ENCODE data around the gene MAP3K21. TPM values are rescaled to one million over a fixed set of nuclear protein-coding genes. Genes with fewer than 3 reads are reported as not detected.

The MAP3K21 gene
- total RNA-seq, 1 donor from 2014 or later, result 5.4 TPM

- H4K20me1 ChIP-seq (ENCODE audit: low read depth), result no peaks in the 10 kb centered on the region
- H3K27me3 Mint-ChIP-seq (ENCODE audit: insufficient read depth, low read depth), result no peaks in the 10 kb centered on the region
- no peak overlapping the region for H3K4me3 Mint-ChIP-seq
- no peaks in the 10 kb centered on the region for H3K79me2 ChIP-seq (ENCODE audit: low read depth)
- no peak overlapping the region for H3K27ac Mint-ChIP-seq
- TF ChIP-seq, protein P1, sequence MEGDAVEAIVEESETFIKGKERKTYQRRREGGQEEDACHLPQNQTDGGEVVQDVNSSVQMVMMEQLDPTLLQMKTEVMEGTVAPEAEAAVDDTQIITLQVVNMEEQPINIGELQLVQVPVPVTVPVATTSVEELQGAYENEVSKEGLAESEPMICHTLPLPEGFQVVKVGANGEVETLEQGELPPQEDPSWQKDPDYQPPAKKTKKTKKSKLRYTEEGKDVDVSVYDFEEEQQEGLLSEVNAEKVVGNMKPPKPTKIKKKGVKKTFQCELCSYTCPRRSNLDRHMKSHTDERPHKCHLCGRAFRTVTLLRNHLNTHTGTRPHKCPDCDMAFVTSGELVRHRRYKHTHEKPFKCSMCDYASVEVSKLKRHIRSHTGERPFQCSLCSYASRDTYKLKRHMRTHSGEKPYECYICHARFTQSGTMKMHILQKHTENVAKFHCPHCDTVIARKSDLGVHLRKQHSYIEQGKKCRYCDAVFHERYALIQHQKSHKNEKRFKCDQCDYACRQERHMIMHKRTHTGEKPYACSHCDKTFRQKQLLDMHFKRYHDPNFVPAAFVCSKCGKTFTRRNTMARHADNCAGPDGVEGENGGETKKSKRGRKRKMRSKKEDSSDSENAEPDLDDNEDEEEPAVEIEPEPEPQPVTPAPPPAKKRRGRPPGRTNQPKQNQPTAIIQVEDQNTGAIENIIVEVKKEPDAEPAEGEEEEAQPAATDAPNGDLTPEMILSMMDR (IDR thresholded peaks at IDR 0.05), result no peak
- TF ChIP-seq EZH2 (IDR thresholded peaks at IDR 0.05) (no peak), EZH2phosphoT487 (IDR thresholded peaks at IDR 0.05) (no peak)
- no peaks in the 10 kb centered on the region for H3K36me3 Mint-ChIP-seq
- peaks cover 10% of the 10 kb centered on the region for H3K4me1 ChIP-seq
- H3K27me3 ChIP-seq, result no peaks in the 10 kb centered on the region
- H3F3A ChIP-seq (ENCODE audit: low read depth), result no peaks in the 10 kb centered on the region
- H2AFZ ChIP-seq (replicated peaks), result no peak overlapping the region
- H3K4me3 ChIP-seq, result no peak overlapping the region
- H3K9ac ChIP-seq, result no peak overlapping the region
- no peak for DNase-seq (ENCODE audit: low spot score)
- H3K9me3 Mint-ChIP-seq, result no peaks in the 10 kb centered on the region
- no peaks in the 10 kb centered on the region for H3K9me3 ChIP-seq (ENCODE audit: low read depth)
- no peak overlapping the region for H3K27ac ChIP-seq
- H3K36me3 ChIP-seq, result no peaks in the 10 kb centered on the region
- H3K4me2 ChIP-seq, result no peak overlapping the region
- H3K4me1 Mint-ChIP-seq, result peaks cover 4% of the 10 kb centered on the region
Observed at GRCh38 chr1:233368106-233368788, 40.7 kb downstream of the MAP3K21 start.

- peaks cover 11% of the 10 kb centered on the region for H3K4me1 ChIP-seq
- no peaks in the 10 kb centered on the region for H3K27me3 ChIP-seq
- H3F3A ChIP-seq (ENCODE audit: low read depth), result no peaks in the 10 kb centered on the region
- H3K4me2 ChIP-seq, result no peak overlapping the region
- Mint-ChIP-seq H3K27me3 (ENCODE audit: insufficient read depth, low read depth) (no peaks in the 10 kb centered on the region), H3K4me3 (no peak overlapping the region), H3K9me3 (no peaks in the 10 kb centered on the region), H3K4me1 (peaks cover 4% of the 10 kb centered on the region), H3K27ac (no peak overlapping the region), H3K36me3 (no peaks in the 10 kb centered on the region)
- no peaks in the 10 kb centered on the region for H3K9me3 ChIP-seq (ENCODE audit: low read depth)
- no peaks in the 10 kb centered on the region for H4K20me1 ChIP-seq (ENCODE audit: low read depth)
- TF ChIP-seq EZH2phosphoT487 (IDR thresholded peaks at IDR 0.05) (no peak), EZH2 (IDR thresholded peaks at IDR 0.05) (no peak)
- TF ChIP-seq, protein P1 (IDR thresholded peaks at IDR 0.05), result no peak
- H3K9ac ChIP-seq, result no peak overlapping the region
- H3K27ac ChIP-seq, result no peak overlapping the region
- H3K4me3 ChIP-seq, result no peak overlapping the region
- no peaks in the 10 kb centered on the region for H3K79me2 ChIP-seq (ENCODE audit: low read depth)
- DNase-seq (ENCODE audit: low spot score), result no peak
- no peaks in the 10 kb centered on the region for H3K36me3 ChIP-seq
- H2AFZ ChIP-seq (replicated peaks), result no peak overlapping the region
Observed at GRCh38 chr1:233368789-233369130, 41.2 kb downstream of the MAP3K21 start.

DNA sequence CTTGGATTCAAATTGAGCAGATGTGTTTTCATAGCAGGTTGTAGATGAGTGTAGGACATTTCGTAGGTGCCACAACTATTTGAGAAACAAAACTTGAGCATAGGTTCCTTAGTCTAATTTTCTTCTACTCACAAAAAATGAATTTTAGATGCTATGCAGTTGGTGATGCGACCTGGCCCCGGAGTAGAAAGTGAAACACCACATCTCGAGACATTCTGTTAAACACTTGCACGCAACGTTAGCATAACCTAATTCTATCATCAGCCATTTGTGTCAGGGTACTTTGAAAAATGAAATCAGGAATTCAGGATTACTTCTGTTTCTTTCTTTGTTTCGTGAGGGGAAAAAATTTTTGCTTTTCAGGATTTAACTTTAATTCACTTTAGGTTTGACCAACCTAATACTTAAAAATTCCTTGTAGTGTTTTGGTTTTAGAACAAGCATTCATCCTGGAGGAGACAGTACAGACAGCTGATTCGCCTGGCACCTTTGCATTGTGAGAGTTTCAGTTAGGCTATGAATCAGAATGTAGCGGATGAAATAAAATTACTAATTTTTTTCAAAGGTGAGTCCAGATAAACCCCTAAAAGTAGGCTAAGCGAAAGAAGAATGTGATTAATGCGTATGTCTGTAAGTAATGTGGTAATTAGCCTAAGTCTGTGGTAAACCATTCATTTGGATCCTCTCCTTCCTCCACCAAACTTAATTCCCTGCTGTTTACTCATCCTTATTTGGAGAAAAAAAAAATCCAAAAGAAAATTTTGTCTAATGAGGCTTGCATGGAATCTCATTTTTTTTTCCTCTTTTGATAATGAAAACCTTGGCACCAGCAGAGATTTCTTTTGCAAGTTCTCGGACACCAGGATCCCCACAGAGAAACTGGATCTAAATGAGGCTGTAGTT lies 44.9 kb downstream of the MAP3K21 start:
- peaks cover 11% of the 10 kb centered on the region for H3K4me1 ChIP-seq
- H3K9ac ChIP-seq, result no peak overlapping the region
- H3F3A ChIP-seq (ENCODE audit: low read depth), result no peaks in the 10 kb centered on the region
- H2AFZ ChIP-seq (replicated peaks), result no peak overlapping the region
- Mint-ChIP-seq H3K27me3 (ENCODE audit: insufficient read depth, low read depth) (no peaks in the 10 kb centered on the region), H3K4me3 (no peak overlapping the region), H3K36me3 (no peaks in the 10 kb centered on the region), H3K9me3 (no peaks in the 10 kb centered on the region), H3K27ac (no peak overlapping the region), H3K4me1 (peaks cover 4% of the 10 kb centered on the region)
- no peaks in the 10 kb centered on the region for H4K20me1 ChIP-seq (ENCODE audit: low read depth)
- no peak overlapping the region for H3K4me2 ChIP-seq
- H3K79me2 ChIP-seq (ENCODE audit: low read depth), result no peaks in the 10 kb centered on the region
- no peak for DNase-seq (ENCODE audit: low spot score)
- no peaks in the 10 kb centered on the region for H3K36me3 ChIP-seq
- TF ChIP-seq, protein P1 (IDR thresholded peaks at IDR 0.05), result no peak
- no peak for TF ChIP-seq EZH2 (IDR thresholded peaks at IDR 0.05)
- no peak for TF ChIP-seq EZH2phosphoT487 (IDR thresholded peaks at IDR 0.05)
- no peak overlapping the region for H3K27ac ChIP-seq
- no peaks in the 10 kb centered on the region for H3K27me3 ChIP-seq
- no peak overlapping the region for H3K4me3 ChIP-seq
- H3K9me3 ChIP-seq (ENCODE audit: low read depth), result no peaks in the 10 kb centered on the region
